ENCODE measurements around the gene PTX3.

Gene PTX3

GRCh38 chr3:157427901-157428300 is 8.7 kb upstream of the PTX3 start:
- Histone ChIP-seq H3K27me3 (ENCODE audit: control insufficient read depth, insufficient read depth, low read length) (no peaks in the 10 kb centered on the region), H3K9me3 (ENCODE audit: control insufficient read depth, insufficient read depth, low read depth, low read length) (peaks cover 5% of the 10 kb centered on the region; the same call in 1 of the 2 replicates), H3K27ac (ENCODE audit: low read depth, low read length) (no peak overlapping the region), H3K4me3 (ENCODE audit: low read depth, low read length) (no peak overlapping the region), H3K9ac (ENCODE audit: low read length) (no peak overlapping the region), H3K4me1 (ENCODE audit: control insufficient read depth, insufficient read depth, low read length) (no peaks in the 10 kb centered on the region), H3K36me3 (ENCODE audit: control insufficient read depth, insufficient read depth, low read length) (no peaks in the 10 kb centered on the region)

GRCh38 chr3:157428853-157429252 is 7.8 kb upstream of the PTX3 start:
- Histone ChIP-seq H3K4me1 (ENCODE audit: control insufficient read depth, insufficient read depth, low read length) (no peaks in the 10 kb centered on the region), H3K36me3 (ENCODE audit: control insufficient read depth, insufficient read depth, low read length) (no peaks in the 10 kb centered on the region), H3K9ac (ENCODE audit: low read length) (no peak overlapping the region), H3K4me3 (ENCODE audit: low read depth, low read length) (no peak overlapping the region), H3K27ac (ENCODE audit: low read depth, low read length) (no peak overlapping the region), H3K27me3 (ENCODE audit: control insufficient read depth, insufficient read depth, low read length) (no peaks in the 10 kb centered on the region), H3K9me3 (ENCODE audit: control insufficient read depth, insufficient read depth, low read depth, low read length) (peaks cover 5% of the 10 kb centered on the region; the same call in 1 of the 2 replicates)

- H3K9me3 ChIP-seq (ENCODE audit: control insufficient read depth, insufficient read depth, low read depth, low read length), result peaks cover 5% of the 10 kb centered on the region; the same call in 1 of the 2 replicates
- no peak overlapping the region for H3K27ac ChIP-seq (ENCODE audit: low read depth, low read length)
- no peaks in the 10 kb centered on the region for H3K4me1 ChIP-seq (ENCODE audit: control insufficient read depth, insufficient read depth, low read length)
- no peaks in the 10 kb centered on the region for H3K27me3 ChIP-seq (ENCODE audit: control insufficient read depth, insufficient read depth, low read length)
- no peaks in the 10 kb centered on the region for H3K36me3 ChIP-seq (ENCODE audit: control insufficient read depth, insufficient read depth, low read length)
- H3K9ac ChIP-seq (ENCODE audit: low read length), result no peak overlapping the region
- H3K4me3 ChIP-seq (ENCODE audit: low read depth, low read length), result no peak overlapping the region
Observed at GRCh38 chr3:157429708-157430107, 6.9 kb upstream of the PTX3 start.

- Histone ChIP-seq H3K27ac (ENCODE audit: low read depth, low read length) (no peak overlapping the region), H3K4me3 (ENCODE audit: low read depth, low read length) (peak overlapping the region; percentile 78)
Observed at GRCh38 chr3:157438194-157438730, 1.6 kb downstream of the PTX3 start.

GRCh38 chr3:157441102-157441624 is 4.5 kb downstream of the PTX3 start:
- Histone ChIP-seq H3K36me3 (ENCODE audit: control insufficient read depth, insufficient read depth, low read length) (no peaks in the 10 kb centered on the region), H3K9me3 (ENCODE audit: control insufficient read depth, insufficient read depth, low read depth, low read length) (no peaks in the 10 kb centered on the region), H3K27me3 (ENCODE audit: control insufficient read depth, insufficient read depth, low read length) (peaks cover 30% of the 10 kb centered on the region), H3K4me3 (ENCODE audit: low read depth, low read length) (no peak overlapping the region), H3K4me1 (ENCODE audit: control insufficient read depth, insufficient read depth, low read length) (peaks cover 7% of the 10 kb centered on the region; the same call in 1 of the 2 replicates), H3K9ac (ENCODE audit: low read length) (no peak overlapping the region), H3K27ac (ENCODE audit: low read depth, low read length) (no peak overlapping the region)

More at GRCh38 chr3:157438194-157438730, 1.6 kb downstream of the PTX3 start:
- peaks cover 7% of the 10 kb centered on the region; the same call in 1 of the 2 replicates for H3K4me1 ChIP-seq (ENCODE audit: control insufficient read depth, insufficient read depth, low read length)
- peaks cover 31% of the 10 kb centered on the region for H3K27me3 ChIP-seq (ENCODE audit: control insufficient read depth, insufficient read depth, low read length)
- no peaks in the 10 kb centered on the region for H3K9me3 ChIP-seq (ENCODE audit: control insufficient read depth, insufficient read depth, low read depth, low read length)
- peak overlapping the region; percentile 23 for H3K9ac ChIP-seq (ENCODE audit: low read length)
- no peaks in the 10 kb centered on the region for H3K36me3 ChIP-seq (ENCODE audit: control insufficient read depth, insufficient read depth, low read length)

- Histone ChIP-seq H3K27ac (ENCODE audit: low read depth, low read length) (no peak overlapping the region), H3K9ac (ENCODE audit: low read length) (no peak overlapping the region), H3K27me3 (ENCODE audit: control insufficient read depth, insufficient read depth, low read length) (peaks cover 15% of the 10 kb centered on the region), H3K4me1 (ENCODE audit: control insufficient read depth, insufficient read depth, low read length) (no peaks in the 10 kb centered on the region), H3K9me3 (ENCODE audit: control insufficient read depth, insufficient read depth, low read depth, low read length) (no peaks in the 10 kb centered on the region), H3K36me3 (ENCODE audit: control insufficient read depth, insufficient read depth, low read length) (no peaks in the 10 kb centered on the region), H3K4me3 (ENCODE audit: low read depth, low read length) (no peak overlapping the region)
Observed at GRCh38 chr3:157442729-157443128, 6.1 kb downstream of the PTX3 start.

- Histone ChIP-seq H3K27ac (ENCODE audit: low read depth, low read length) (no peak overlapping the region), H3K9ac (ENCODE audit: low read length) (no peak overlapping the region), H3K4me1 (ENCODE audit: control insufficient read depth, insufficient read depth, low read length) (no peaks in the 10 kb centered on the region), H3K4me3 (ENCODE audit: low read depth, low read length) (no peak overlapping the region), H3K9me3 (ENCODE audit: control insufficient read depth, insufficient read depth, low read depth, low read length) (no peaks in the 10 kb centered on the region), H3K36me3 (ENCODE audit: control insufficient read depth, insufficient read depth, low read length) (no peaks in the 10 kb centered on the region), H3K27me3 (ENCODE audit: control insufficient read depth, insufficient read depth, low read length) (peaks cover 3% of the 10 kb centered on the region)
Observed at GRCh38 chr3:157443905-157444796, 7.5 kb downstream of the PTX3 start.

GRCh38 chr3:157444797-157445184 is 8.1 kb downstream of the PTX3 start:
- no peak overlapping the region for H3K4me3 ChIP-seq (ENCODE audit: low read depth, low read length)
- H3K9ac ChIP-seq (ENCODE audit: low read length), result no peak overlapping the region
- no peak overlapping the region for H3K27ac ChIP-seq (ENCODE audit: low read depth, low read length)
- no peaks in the 10 kb centered on the region for H3K27me3 ChIP-seq (ENCODE audit: control insufficient read depth, insufficient read depth, low read length)
- no peaks in the 10 kb centered on the region for H3K9me3 ChIP-seq (ENCODE audit: control insufficient read depth, insufficient read depth, low read depth, low read length)
- H3K36me3 ChIP-seq (ENCODE audit: control insufficient read depth, insufficient read depth, low read length), result no peaks in the 10 kb centered on the region
- H3K4me1 ChIP-seq (ENCODE audit: control insufficient read depth, insufficient read depth, low read length), result no peaks in the 10 kb centered on the region

GRCh38 chr3:157445857-157446256 is 9.2 kb downstream of the PTX3 start:
- no peaks in the 10 kb centered on the region for H3K9me3 ChIP-seq (ENCODE audit: control insufficient read depth, insufficient read depth, low read depth, low read length)
- no peak overlapping the region for H3K27ac ChIP-seq (ENCODE audit: low read depth, low read length)
- no peak overlapping the region for H3K9ac ChIP-seq (ENCODE audit: low read length)
- no peaks in the 10 kb centered on the region for H3K27me3 ChIP-seq (ENCODE audit: control insufficient read depth, insufficient read depth, low read length)
- H3K4me1 ChIP-seq (ENCODE audit: control insufficient read depth, insufficient read depth, low read length), result no peaks in the 10 kb centered on the region
- H3K4me3 ChIP-seq (ENCODE audit: low read depth, low read length), result no peak overlapping the region
- H3K36me3 ChIP-seq (ENCODE audit: control insufficient read depth, insufficient read depth, low read length), result no peaks in the 10 kb centered on the region

GRCh38 chr3:157447026-157447694 is 10.5 kb downstream of the PTX3 start:
- H3K4me3 ChIP-seq (ENCODE audit: low read depth, low read length), result no peak overlapping the region
- H3K9ac ChIP-seq (ENCODE audit: low read length), result no peak overlapping the region
- no peaks in the 10 kb centered on the region for H3K27me3 ChIP-seq (ENCODE audit: control insufficient read depth, insufficient read depth, low read length)
- no peaks in the 10 kb centered on the region for H3K4me1 ChIP-seq (ENCODE audit: control insufficient read depth, insufficient read depth, low read length)
- H3K9me3 ChIP-seq (ENCODE audit: control insufficient read depth, insufficient read depth, low read depth, low read length), result no peaks in the 10 kb centered on the region
- H3K27ac ChIP-seq (ENCODE audit: low read depth, low read length), result no peak overlapping the region
- no peaks in the 10 kb centered on the region for H3K36me3 ChIP-seq (ENCODE audit: control insufficient read depth, insufficient read depth, low read length)

- no peaks in the 10 kb centered on the region for H3K4me1 ChIP-seq (ENCODE audit: control insufficient read depth, insufficient read depth, low read length)
- no peak overlapping the region for H3K27ac ChIP-seq (ENCODE audit: low read depth, low read length)
- H3K9ac ChIP-seq (ENCODE audit: low read length), result no peak overlapping the region
- no peaks in the 10 kb centered on the region for H3K9me3 ChIP-seq (ENCODE audit: control insufficient read depth, insufficient read depth, low read depth, low read length)
- no peaks in the 10 kb centered on the region for H3K36me3 ChIP-seq (ENCODE audit: control insufficient read depth, insufficient read depth, low read length)
- H3K27me3 ChIP-seq (ENCODE audit: control insufficient read depth, insufficient read depth, low read length), result no peaks in the 10 kb centered on the region
- H3K4me3 ChIP-seq (ENCODE audit: low read depth, low read length), result no peak overlapping the region
Observed at GRCh38 chr3:157452097-157452496, 15.4 kb downstream of the PTX3 start.

Data from HUES6 (cell line).